ENCODE data around the gene COMMD3. TPM values are rescaled to one million over a fixed set of nuclear protein-coding genes. Genes with fewer than 3 reads are reported as not detected.

COMMD3 gene
- polyA plus RNA-seq, 1 donor from 2014 or later = 272 TPM

DNA sequence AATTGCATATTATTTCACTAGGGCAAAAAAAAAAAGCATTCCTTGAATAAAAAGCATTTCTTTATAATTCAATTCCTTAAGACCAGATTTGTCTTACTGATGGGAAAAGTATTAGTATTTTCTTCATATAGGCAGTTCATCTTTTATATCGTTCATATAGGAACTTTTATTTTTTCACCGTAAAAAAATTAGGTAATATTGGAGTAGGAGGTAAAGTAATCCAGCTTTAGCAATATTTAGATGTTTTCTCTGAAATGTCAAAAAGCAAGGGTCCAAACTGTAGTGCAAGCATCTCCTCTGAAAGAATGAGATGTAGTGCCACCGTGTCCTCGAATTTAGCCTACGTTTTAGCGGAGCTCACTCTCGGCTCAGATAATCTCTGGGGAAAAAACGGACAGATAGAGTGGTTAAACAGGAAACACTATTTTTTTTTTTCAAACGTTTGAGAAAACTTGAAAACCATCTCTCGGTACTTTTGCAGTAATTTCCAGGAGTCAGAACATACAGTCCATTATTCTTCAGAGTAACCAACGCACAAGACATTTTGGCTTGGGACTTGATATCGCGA, 23.7 kb downstream of the COMMD3 start:
- Histone ChIP-seq H3K4me2 (ENCODE audit: low read length) (no peak overlapping the region), H2AFZ (ENCODE audit: low read depth, low read length) (no peak overlapping the region), H3K9me3 (ENCODE audit: low read length) (no peaks in the 10 kb centered on the region), H3K27me3 (ENCODE audit: insufficient read depth, low read depth, low read length) (peaks cover 100% of the 10 kb centered on the region), H3F3A (ENCODE audit: insufficient read depth, low read length, poor library complexity, severe bottlenecking) (peaks cover 6% of the 10 kb centered on the region), H3K9me2 (ENCODE audit: insufficient read depth, low read length) (no peaks in the 10 kb centered on the region), H3K36me3 (ENCODE audit: insufficient read depth, low read length) (no peaks in the 10 kb centered on the region), H3K9ac (ENCODE audit: low read length) (no peak overlapping the region), H3K4me3 (ENCODE audit: low read length) (peak overlapping the region; percentile 59), H3K27ac (ENCODE audit: low read length) (no peak overlapping the region), H3K79me2 (replicated peaks; ENCODE audit: insufficient read depth, low read length) (no peaks in the 10 kb centered on the region), H4K20me1 (ENCODE audit: insufficient read depth) (no peaks in the 10 kb centered on the region)
- TF ChIP-seq, protein P1, sequence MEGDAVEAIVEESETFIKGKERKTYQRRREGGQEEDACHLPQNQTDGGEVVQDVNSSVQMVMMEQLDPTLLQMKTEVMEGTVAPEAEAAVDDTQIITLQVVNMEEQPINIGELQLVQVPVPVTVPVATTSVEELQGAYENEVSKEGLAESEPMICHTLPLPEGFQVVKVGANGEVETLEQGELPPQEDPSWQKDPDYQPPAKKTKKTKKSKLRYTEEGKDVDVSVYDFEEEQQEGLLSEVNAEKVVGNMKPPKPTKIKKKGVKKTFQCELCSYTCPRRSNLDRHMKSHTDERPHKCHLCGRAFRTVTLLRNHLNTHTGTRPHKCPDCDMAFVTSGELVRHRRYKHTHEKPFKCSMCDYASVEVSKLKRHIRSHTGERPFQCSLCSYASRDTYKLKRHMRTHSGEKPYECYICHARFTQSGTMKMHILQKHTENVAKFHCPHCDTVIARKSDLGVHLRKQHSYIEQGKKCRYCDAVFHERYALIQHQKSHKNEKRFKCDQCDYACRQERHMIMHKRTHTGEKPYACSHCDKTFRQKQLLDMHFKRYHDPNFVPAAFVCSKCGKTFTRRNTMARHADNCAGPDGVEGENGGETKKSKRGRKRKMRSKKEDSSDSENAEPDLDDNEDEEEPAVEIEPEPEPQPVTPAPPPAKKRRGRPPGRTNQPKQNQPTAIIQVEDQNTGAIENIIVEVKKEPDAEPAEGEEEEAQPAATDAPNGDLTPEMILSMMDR (IDR thresholded peaks at IDR 0.05; ENCODE audit: poor library complexity, severe bottlenecking) = no peak
- TF ChIP-seq POLR2AphosphoS5 (IDR thresholded peaks at IDR 0.05) = peak; percentile 55

DNA sequence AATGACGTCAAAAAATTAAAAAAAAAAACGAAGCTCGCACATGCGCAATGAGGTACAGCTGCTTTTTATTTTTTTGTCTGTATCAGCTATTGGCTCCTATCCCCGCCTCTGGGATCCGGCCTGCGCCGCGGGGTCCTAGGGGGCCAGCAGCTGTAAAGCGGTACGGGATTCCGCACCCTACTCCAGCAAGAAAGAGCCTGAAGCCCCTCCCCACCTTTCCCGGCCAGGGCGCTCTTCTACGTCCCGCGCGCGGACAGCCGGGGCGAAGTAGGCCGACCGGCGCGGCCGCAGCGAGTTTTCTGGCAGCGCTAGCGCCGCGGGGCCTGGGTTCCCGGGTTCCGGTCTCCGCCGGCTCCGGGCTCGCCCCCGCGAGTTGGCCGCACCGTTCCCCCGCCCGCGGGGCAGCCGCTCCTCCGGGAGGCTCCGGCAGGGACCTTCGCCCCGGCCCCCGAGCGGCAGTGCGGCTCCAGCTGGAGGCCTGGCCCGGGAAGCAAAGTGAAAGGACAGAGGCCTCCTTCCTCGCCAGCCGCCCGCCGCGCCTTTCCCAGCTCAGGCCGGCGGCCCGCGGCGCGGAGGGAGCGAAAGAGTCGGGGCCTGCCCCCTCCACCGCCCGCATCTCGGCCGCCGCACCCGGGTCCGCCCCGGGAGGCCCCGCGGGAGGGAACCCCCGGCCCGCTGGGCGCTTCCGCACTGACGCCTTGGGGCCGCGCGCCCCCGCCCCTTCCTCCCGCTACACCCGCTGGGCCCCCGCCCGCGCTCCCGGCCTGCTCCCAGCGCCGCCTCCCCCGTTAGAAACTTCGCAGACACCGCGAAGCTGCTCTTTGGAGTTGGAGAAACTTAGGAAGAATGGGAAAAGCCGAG, 24.4 kb downstream of the COMMD3 start:
- Histone ChIP-seq H3F3A (ENCODE audit: insufficient read depth, low read length, poor library complexity, severe bottlenecking) (peaks cover 6% of the 10 kb centered on the region), H3K9me3 (ENCODE audit: low read length) (no peaks in the 10 kb centered on the region), H3K9ac (ENCODE audit: low read length) (no peak overlapping the region), H3K27ac (ENCODE audit: low read length) (no peak overlapping the region), H3K4me2 (ENCODE audit: low read length) (no peak overlapping the region), H3K4me3 (ENCODE audit: low read length) (peak overlapping the region; percentile 59), H3K9me2 (ENCODE audit: insufficient read depth, low read length) (no peaks in the 10 kb centered on the region), H4K20me1 (ENCODE audit: insufficient read depth) (no peaks in the 10 kb centered on the region), H3K27me3 (ENCODE audit: insufficient read depth, low read depth, low read length) (peaks cover 100% of the 10 kb centered on the region), H3K36me3 (ENCODE audit: insufficient read depth, low read length) (no peaks in the 10 kb centered on the region), H3K79me2 (replicated peaks; ENCODE audit: insufficient read depth, low read length) (no peaks in the 10 kb centered on the region), H2AFZ (ENCODE audit: low read depth, low read length) (no peak overlapping the region)
- no peak for TF ChIP-seq EP300 (conservative IDR thresholded peaks at IDR 0.05; ENCODE audit: poor library complexity, severe bottlenecking)
- no peak for TF ChIP-seq EZH2 (IDR thresholded peaks at IDR 0.05; ENCODE audit: borderline replicate concordance, insufficient read depth, low read length, poor library complexity, severe bottlenecking)
- TF ChIP-seq, protein P2, sequence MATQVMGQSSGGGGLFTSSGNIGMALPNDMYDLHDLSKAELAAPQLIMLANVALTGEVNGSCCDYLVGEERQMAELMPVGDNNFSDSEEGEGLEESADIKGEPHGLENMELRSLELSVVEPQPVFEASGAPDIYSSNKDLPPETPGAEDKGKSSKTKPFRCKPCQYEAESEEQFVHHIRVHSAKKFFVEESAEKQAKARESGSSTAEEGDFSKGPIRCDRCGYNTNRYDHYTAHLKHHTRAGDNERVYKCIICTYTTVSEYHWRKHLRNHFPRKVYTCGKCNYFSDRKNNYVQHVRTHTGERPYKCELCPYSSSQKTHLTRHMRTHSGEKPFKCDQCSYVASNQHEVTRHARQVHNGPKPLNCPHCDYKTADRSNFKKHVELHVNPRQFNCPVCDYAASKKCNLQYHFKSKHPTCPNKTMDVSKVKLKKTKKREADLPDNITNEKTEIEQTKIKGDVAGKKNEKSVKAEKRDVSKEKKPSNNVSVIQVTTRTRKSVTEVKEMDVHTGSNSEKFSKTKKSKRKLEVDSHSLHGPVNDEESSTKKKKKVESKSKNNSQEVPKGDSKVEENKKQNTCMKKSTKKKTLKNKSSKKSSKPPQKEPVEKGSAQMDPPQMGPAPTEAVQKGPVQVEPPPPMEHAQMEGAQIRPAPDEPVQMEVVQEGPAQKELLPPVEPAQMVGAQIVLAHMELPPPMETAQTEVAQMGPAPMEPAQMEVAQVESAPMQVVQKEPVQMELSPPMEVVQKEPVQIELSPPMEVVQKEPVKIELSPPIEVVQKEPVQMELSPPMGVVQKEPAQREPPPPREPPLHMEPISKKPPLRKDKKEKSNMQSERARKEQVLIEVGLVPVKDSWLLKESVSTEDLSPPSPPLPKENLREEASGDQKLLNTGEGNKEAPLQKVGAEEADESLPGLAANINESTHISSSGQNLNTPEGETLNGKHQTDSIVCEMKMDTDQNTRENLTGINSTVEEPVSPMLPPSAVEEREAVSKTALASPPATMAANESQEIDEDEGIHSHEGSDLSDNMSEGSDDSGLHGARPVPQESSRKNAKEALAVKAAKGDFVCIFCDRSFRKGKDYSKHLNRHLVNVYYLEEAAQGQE (IDR thresholded peaks at IDR 0.05; ENCODE audit: borderline replicate concordance) = no peak
- peak; percentile 16 for TF ChIP-seq MXI1 (conservative IDR thresholded peaks at IDR 0.05; ENCODE audit: poor library complexity, severe bottlenecking)
- TF ChIP-seq TAF1 (IDR thresholded peaks at IDR 0.05; ENCODE audit: low read depth) = no peak
- TF ChIP-seq POLR2AphosphoS5 (IDR thresholded peaks at IDR 0.05) = peak; percentile 2
- TF ChIP-seq, protein P1 (IDR thresholded peaks at IDR 0.05; ENCODE audit: poor library complexity, severe bottlenecking) = no peak
- no peak for TF ChIP-seq RAD21 (conservative IDR thresholded peaks at IDR 0.05)
- no peak for TF ChIP-seq SMC3 (conservative IDR thresholded peaks at IDR 0.05; ENCODE audit: poor library complexity)

All from neural cell (in vitro differentiated cells).